H54 (cell line): Measurements from ENCODE around the gene USP36.

Source experiments
- DNase-seq: peaks from one replicate; pipeline ENCODE4 v3.0.0; 2011; ENCODE audit warnings: low spot score, mixed read lengths; ENCODE audit not compliant: insufficient read length
- FAIRE-seq: peaks from 3 replicates; lab custom pipeline; 2011; peaks lifted over from hg19 to GRCh38; lab: Jason Lieb, UNC
- POLR2A ChIP-seq: IDR thresholded peaks from 2 replicates; pipeline ENCODE4 v1.6.1; 2011; ENCODE audit warnings: low read depth, mild to moderate bottlenecking, low read length

USP36 gene

GRCh38 chr17:78804777-78805176 lies 35.8 kb downstream of the USP36 start:
- DNase-seq (no peak), FAIRE-seq (no peak)
- TF ChIP-seq POLR2A = no peak

GRCh38 chr17:78803186-78803845 lies 37.3 kb downstream of the USP36 start:
- no peak for DNase-seq
- no peak for FAIRE-seq
- TF ChIP-seq POLR2A = no peak

GRCh38 chr17:78802459-78802858 lies 38.2 kb downstream of the USP36 start:
- no peak for FAIRE-seq
- no peak for DNase-seq
- TF ChIP-seq POLR2A = no peak

GRCh38 chr17:78802008-78802407 lies 38.6 kb downstream of the USP36 start:
- FAIRE-seq (no peak), DNase-seq (no peak)
- no peak for TF ChIP-seq POLR2A

GRCh38 chr17:78800132-78800931 lies 40.3 kb downstream of the USP36 start:
- no peak for TF ChIP-seq POLR2A
- no peak for FAIRE-seq
- DNase-seq = no peak

GRCh38 chr17:78798695-78799559 lies 41.7 kb downstream of the USP36 start:
- DNase-seq = no peak
- no peak for TF ChIP-seq POLR2A
- no peak for FAIRE-seq

- FAIRE-seq = no peak
These were observed 42.7 kb downstream of the USP36 start for GRCh38 chr17:78797691-78798585.

GRCh38 chr17:78797213-78797612 lies 43.4 kb downstream of the USP36 start:
- TF ChIP-seq POLR2A = no peak
- FAIRE-seq (no peak), DNase-seq (no peak)

More at GRCh38 chr17:78797691-78798585, 42.7 kb downstream of the USP36 start:
- TF ChIP-seq POLR2A = no peak
- DNase-seq = no peak

GRCh38 chr17:78796517-78796900 lies 44.1 kb downstream of the USP36 start:
- FAIRE-seq (no peak), DNase-seq (no peak)
- no peak for TF ChIP-seq POLR2A

- DNase-seq (no peak), FAIRE-seq (no peak)
- no peak for TF ChIP-seq POLR2A
These were observed 44.6 kb downstream of the USP36 start for GRCh38 chr17:78795861-78796516.

GRCh38 chr17:78794864-78795640 lies 45.6 kb downstream of the USP36 start:
- no peak for TF ChIP-seq POLR2A
- FAIRE-seq (no peak), DNase-seq (no peak)

GRCh38 chr17:78794399-78794798 lies 46.2 kb downstream of the USP36 start:
- TF ChIP-seq POLR2A = no peak
- DNase-seq (no peak), FAIRE-seq (no peak)
